Measurements from ENCODE around the gene BANF2.
"Not testable (repeated sequence)": the region's sequence is repeated elsewhere in the genome, so short reads cannot be mapped to it uniquely, and the experiment has no call there.

BANF2 gene

GRCh38 chr20:17771206-17772004, 71.6 kb downstream of the BANF2 start:
- H3K4me3 ChIP-seq (ENCODE audit: control insufficient read depth, low read depth, low read length): no peak overlapping the region
- no peak for DNase-seq (ENCODE audit: low read depth)
- TF ChIP-seq CTCF (conservative IDR thresholded peaks at IDR 0.05; ENCODE audit: control insufficient read depth, insufficient read depth, low read depth, low read length): no peak

- DNase-seq (ENCODE audit: low read depth): no peak
- TF ChIP-seq CTCF (conservative IDR thresholded peaks at IDR 0.05; ENCODE audit: control insufficient read depth, insufficient read depth, low read depth, low read length): no peak
- H3K4me3 ChIP-seq (ENCODE audit: control insufficient read depth, low read depth, low read length): no peak overlapping the region
Measured at GRCh38 chr20:17772005-17772343, 72.2 kb downstream of the BANF2 start.

- TF ChIP-seq CTCF (conservative IDR thresholded peaks at IDR 0.05; ENCODE audit: control insufficient read depth, insufficient read depth, low read depth, low read length): no peak
- no peak overlapping the region for H3K4me3 ChIP-seq (ENCODE audit: control insufficient read depth, low read depth, low read length)
- no peak for DNase-seq (ENCODE audit: low read depth)
Measured at GRCh38 chr20:17773619-17774018, 73.9 kb downstream of the BANF2 start.

GRCh38 chr20:17775600-17775999, 75.8 kb downstream of the BANF2 start:
- no peak overlapping the region for H3K4me3 ChIP-seq (ENCODE audit: control insufficient read depth, low read depth, low read length)
- TF ChIP-seq CTCF (conservative IDR thresholded peaks at IDR 0.05; ENCODE audit: control insufficient read depth, insufficient read depth, low read depth, low read length): no peak
- no peak for DNase-seq (ENCODE audit: low read depth)

GRCh38 chr20:17776551-17776950, 76.8 kb downstream of the BANF2 start:
- H3K4me3 ChIP-seq (ENCODE audit: control insufficient read depth, low read depth, low read length): no peak overlapping the region
- no peak for DNase-seq (ENCODE audit: low read depth)
- TF ChIP-seq CTCF (conservative IDR thresholded peaks at IDR 0.05; ENCODE audit: control insufficient read depth, insufficient read depth, low read depth, low read length): no peak

- not testable (repeated sequence) for DNase-seq (ENCODE audit: low read depth); H3K4me3 ChIP-seq (ENCODE audit: control insufficient read depth, low read depth, low read length)
Measured at GRCh38 chr20:17779011-17779410, 79.2 kb downstream of the BANF2 start.

- H3K4me3 ChIP-seq (ENCODE audit: control insufficient read depth, low read depth, low read length): no peak overlapping the region
- no peak for TF ChIP-seq CTCF (conservative IDR thresholded peaks at IDR 0.05; ENCODE audit: control insufficient read depth, insufficient read depth, low read depth, low read length)
- DNase-seq (ENCODE audit: low read depth): no peak
Measured at GRCh38 chr20:17782768-17783167, 83.0 kb downstream of the BANF2 start.

All from fibroblast of mammary gland (primary cell).